Measurements from ENCODE around the gene CSK.

DNA sequence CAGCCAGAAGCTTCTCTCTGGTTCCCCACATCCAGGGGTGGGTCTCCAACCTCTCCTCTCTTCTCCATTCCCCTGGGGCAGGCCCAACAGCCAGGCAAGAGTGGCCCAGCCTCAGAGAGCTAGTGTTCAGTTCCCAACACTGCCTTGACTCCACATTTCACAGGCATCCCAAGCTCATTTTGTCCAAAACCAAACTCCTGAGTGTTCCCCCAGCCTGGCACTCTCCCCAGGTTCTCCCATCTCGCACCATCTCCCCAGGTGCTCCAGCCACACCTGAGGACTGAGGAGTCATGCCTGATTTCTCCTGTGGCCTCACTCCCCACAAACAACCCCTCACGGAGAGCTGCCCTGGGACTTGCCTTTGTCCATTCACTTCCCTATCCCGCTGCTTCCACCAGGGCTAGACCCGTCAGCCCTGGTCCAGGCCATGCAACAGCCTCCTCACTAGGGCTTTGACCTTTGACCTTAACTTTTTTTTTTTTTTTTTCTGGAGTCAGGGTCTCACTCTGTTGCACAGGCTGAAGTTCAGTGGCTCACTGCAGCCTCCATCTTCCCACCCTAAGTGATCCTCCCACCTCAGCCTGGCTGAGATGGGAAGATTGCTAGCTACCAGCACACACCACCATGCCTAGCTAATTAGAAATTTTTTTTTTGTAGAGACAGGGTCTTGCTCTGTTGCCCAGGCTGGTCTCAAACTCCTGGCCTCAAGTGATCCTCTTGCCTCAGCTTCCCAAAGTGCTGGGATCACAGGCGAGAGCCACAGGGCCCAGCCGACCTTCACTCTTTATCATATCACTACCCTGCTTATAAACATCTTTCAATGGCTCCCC lies 3.9 kb upstream of the CSK start:
- TF ChIP-seq, protein P1, sequence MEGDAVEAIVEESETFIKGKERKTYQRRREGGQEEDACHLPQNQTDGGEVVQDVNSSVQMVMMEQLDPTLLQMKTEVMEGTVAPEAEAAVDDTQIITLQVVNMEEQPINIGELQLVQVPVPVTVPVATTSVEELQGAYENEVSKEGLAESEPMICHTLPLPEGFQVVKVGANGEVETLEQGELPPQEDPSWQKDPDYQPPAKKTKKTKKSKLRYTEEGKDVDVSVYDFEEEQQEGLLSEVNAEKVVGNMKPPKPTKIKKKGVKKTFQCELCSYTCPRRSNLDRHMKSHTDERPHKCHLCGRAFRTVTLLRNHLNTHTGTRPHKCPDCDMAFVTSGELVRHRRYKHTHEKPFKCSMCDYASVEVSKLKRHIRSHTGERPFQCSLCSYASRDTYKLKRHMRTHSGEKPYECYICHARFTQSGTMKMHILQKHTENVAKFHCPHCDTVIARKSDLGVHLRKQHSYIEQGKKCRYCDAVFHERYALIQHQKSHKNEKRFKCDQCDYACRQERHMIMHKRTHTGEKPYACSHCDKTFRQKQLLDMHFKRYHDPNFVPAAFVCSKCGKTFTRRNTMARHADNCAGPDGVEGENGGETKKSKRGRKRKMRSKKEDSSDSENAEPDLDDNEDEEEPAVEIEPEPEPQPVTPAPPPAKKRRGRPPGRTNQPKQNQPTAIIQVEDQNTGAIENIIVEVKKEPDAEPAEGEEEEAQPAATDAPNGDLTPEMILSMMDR (IDR thresholded peaks at IDR 0.05; ENCODE audit: low read depth, low read length): no peak
- TF ChIP-seq EZH2phosphoT487 (IDR thresholded peaks at IDR 0.05; ENCODE audit: low read depth): no peak
